Progenitor cell of endocrine pancreas (in vitro differentiated cells): ENCODE results near the gene SYNGR1. TPM values are rescaled to one million over a fixed set of nuclear protein-coding genes. Genes with fewer than 3 reads are reported as not detected.

ENCODE experiments used
- DNase-seq: peaks from one replicate; pipeline ENCODE4 v3.0.0; 2021; ENCODE audit warnings: low spot score; ENCODE audit not compliant: unreplicated experiment
- H3K27ac Mint-ChIP-seq: 2 replicates; pipeline ENCODE4 v1.8.0; 2021; ENCODE audit warnings: mild to moderate bottlenecking, moderate library complexity, mixed read lengths
- H3K27me3 Mint-ChIP-seq: 2 replicates; pipeline ENCODE4 v1.8.0; 2021; ENCODE audit warnings: mixed read lengths
- H3K36me3 Mint-ChIP-seq: 2 replicates; pipeline ENCODE4 v1.8.0; 2022; ENCODE audit warnings: mixed read lengths; ENCODE audit not compliant: insufficient read depth
- H3K4me1 Mint-ChIP-seq: 2 replicates; pipeline ENCODE4 v1.8.0; 2021; ENCODE audit warnings: low read depth, mixed read lengths
- H3K4me3 Mint-ChIP-seq: 2 replicates; pipeline ENCODE4 v1.8.0; 2021; ENCODE audit warnings: low read depth, mild to moderate bottlenecking, moderate library complexity, mixed read lengths
- H3K9me3 Mint-ChIP-seq: 2 replicates; pipeline ENCODE4 v1.8.0; 2021; ENCODE audit warnings: low read depth, mixed read lengths
- CTCF ChIP-seq: fragments of 200-600 bp; sonication (generic); IDR thresholded peaks from one replicate; pipeline ENCODE4 v1.5.0; 2021; ENCODE audit warnings: antibody characterized with exemption, mild to moderate bottlenecking; ENCODE audit not compliant: unreplicated experiment
- total RNA-seq: library from RNA; stranded (reverse); gene quantifications from 2 replicates; pipeline ENCODE4 v1.2.1, GENCODE V29; 2021

Gene SYNGR1
- total RNA-seq, 1 donor from 2014 or later = 36.8 TPM

- TF ChIP-seq CTCF = no peak
- no peak overlapping the region for H3K27ac Mint-ChIP-seq
- H3K9me3 Mint-ChIP-seq = no peaks in the 10 kb centered on the region
- no peaks in the 10 kb centered on the region for H3K4me1 Mint-ChIP-seq
- no peaks in the 10 kb centered on the region for H3K27me3 Mint-ChIP-seq
- DNase-seq = no peak
- H3K4me3 Mint-ChIP-seq = no peak overlapping the region
- H3K36me3 Mint-ChIP-seq = peaks cover 4% of the 10 kb centered on the region
Measured at GRCh38 chr22:39374801-39375200, 25.0 kb downstream of the SYNGR1 start.

GRCh38 chr22:39375646-39376045 lies 25.9 kb downstream of the SYNGR1 start:
- no peak for DNase-seq
- TF ChIP-seq CTCF = no peak
- Mint-ChIP-seq H3K36me3 (peaks cover 3% of the 10 kb centered on the region), H3K4me1 (no peaks in the 10 kb centered on the region), H3K27ac (no peak overlapping the region), H3K27me3 (no peaks in the 10 kb centered on the region), H3K9me3 (no peaks in the 10 kb centered on the region), H3K4me3 (no peak overlapping the region)

GRCh38 chr22:39379756-39380730 lies 30.3 kb downstream of the SYNGR1 start:
- no peaks in the 10 kb centered on the region for H3K27me3 Mint-ChIP-seq
- H3K27ac Mint-ChIP-seq = no peak overlapping the region
- no peak overlapping the region for H3K4me3 Mint-ChIP-seq
- TF ChIP-seq CTCF = no peak
- H3K9me3 Mint-ChIP-seq = no peaks in the 10 kb centered on the region
- DNase-seq = no peak
- no peaks in the 10 kb centered on the region for H3K4me1 Mint-ChIP-seq
- H3K36me3 Mint-ChIP-seq = peaks cover 2% of the 10 kb centered on the region

- H3K27me3 Mint-ChIP-seq = no peaks in the 10 kb centered on the region
- peak overlapping the region; percentile 73 for H3K27ac Mint-ChIP-seq
- no peak overlapping the region for H3K4me3 Mint-ChIP-seq
- H3K4me1 Mint-ChIP-seq = no peaks in the 10 kb centered on the region
- TF ChIP-seq CTCF = no peak
- no peaks in the 10 kb centered on the region for H3K9me3 Mint-ChIP-seq
- H3K36me3 Mint-ChIP-seq = peaks cover 2% of the 10 kb centered on the region
- DNase-seq = no peak
Measured at GRCh38 chr22:39381009-39381755, 31.4 kb downstream of the SYNGR1 start.

- Mint-ChIP-seq H3K36me3 (peaks cover 2% of the 10 kb centered on the region), H3K27me3 (peaks cover under 1% of the 10 kb centered on the region), H3K27ac (no peak overlapping the region), H3K4me3 (no peak overlapping the region), H3K4me1 (no peaks in the 10 kb centered on the region), H3K9me3 (no peaks in the 10 kb centered on the region)
- DNase-seq = no peak
- no peak for TF ChIP-seq CTCF
Measured at GRCh38 chr22:39381930-39382329, 32.1 kb downstream of the SYNGR1 start.
